Measurements from ENCODE around the gene NAA25.
"Not testable (repeated sequence)": the region's sequence is repeated elsewhere in the genome, so short reads cannot be mapped to it uniquely, and the experiment has no call there.

NAA25 gene

GRCh38 chr12:112020947-112021457 is 87.6 kb downstream of the NAA25 start:
- no peak overlapping the region for H3K4me3 ChIP-seq (ENCODE audit: extremely low read depth, insufficient read depth, low read length, poor library complexity, severe bottlenecking)
- 92 to 96% methylated on average over 6 of the region's 8 CpGs for WGBS, 2 experiments (ENCODE audit: insufficient coverage in 2 of 2)
- peaks cover 85% of the 10 kb centered on the region for H3K36me3 ChIP-seq (ENCODE audit: control insufficient read depth, insufficient read depth, low read length)
- peaks cover 2% of the 10 kb centered on the region for H3K4me1 ChIP-seq (ENCODE audit: control insufficient read depth, insufficient read depth, low read length, poor library complexity, severe bottlenecking)
- H3K27ac ChIP-seq (ENCODE audit: low read depth, low read length, severe bottlenecking), result no peak overlapping the region
- H3K9me3 ChIP-seq (ENCODE audit: control insufficient read depth, low read length), result no peaks in the 10 kb centered on the region

GRCh38 chr12:112018571-112019237 is 89.9 kb downstream of the NAA25 start:
- Histone ChIP-seq H3K27ac (ENCODE audit: low read depth, low read length, severe bottlenecking) (no peak overlapping the region), H3K36me3 (ENCODE audit: control insufficient read depth, insufficient read depth, low read length) (peaks cover 81% of the 10 kb centered on the region), H3K9me3 (ENCODE audit: control insufficient read depth, low read length) (no peaks in the 10 kb centered on the region), H3K4me1 (ENCODE audit: control insufficient read depth, insufficient read depth, low read length, poor library complexity, severe bottlenecking) (peaks cover 2% of the 10 kb centered on the region), H3K4me3 (ENCODE audit: extremely low read depth, insufficient read depth, low read length, poor library complexity, severe bottlenecking) (no peak overlapping the region)
- 100% methylated on average over 1 of the region's 2 CpGs for WGBS, 2 experiments (ENCODE audit: insufficient coverage in 2 of 2)

GRCh38 chr12:112017041-112017440 is 91.5 kb downstream of the NAA25 start:
- no peak overlapping the region for H3K27ac ChIP-seq (ENCODE audit: low read depth, low read length, severe bottlenecking)
- peaks cover 2% of the 10 kb centered on the region for H3K4me1 ChIP-seq (ENCODE audit: control insufficient read depth, insufficient read depth, low read length, poor library complexity, severe bottlenecking)
- peaks cover 70% of the 10 kb centered on the region for H3K36me3 ChIP-seq (ENCODE audit: control insufficient read depth, insufficient read depth, low read length)
- H3K9me3 ChIP-seq (ENCODE audit: control insufficient read depth, low read length), result no peaks in the 10 kb centered on the region
- no peak overlapping the region for H3K4me3 ChIP-seq (ENCODE audit: extremely low read depth, insufficient read depth, low read length, poor library complexity, severe bottlenecking)
- 100% methylated on average over 1 of the region's 1 CpG for WGBS, 2 experiments (ENCODE audit: insufficient coverage in 2 of 2)

GRCh38 chr12:112015938-112016337 is 92.6 kb downstream of the NAA25 start:
- 96 to 97% methylated on average over 6 of the region's 6 CpGs for WGBS, 2 experiments (ENCODE audit: insufficient coverage in 2 of 2)
- Histone ChIP-seq H3K9me3 (ENCODE audit: control insufficient read depth, low read length) (no peaks in the 10 kb centered on the region), H3K36me3 (ENCODE audit: control insufficient read depth, insufficient read depth, low read length) (peaks cover 61% of the 10 kb centered on the region), H3K4me1 (ENCODE audit: control insufficient read depth, insufficient read depth, low read length, poor library complexity, severe bottlenecking) (peaks cover 2% of the 10 kb centered on the region), H3K27ac (ENCODE audit: low read depth, low read length, severe bottlenecking) (no peak overlapping the region), H3K4me3 (ENCODE audit: extremely low read depth, insufficient read depth, low read length, poor library complexity, severe bottlenecking) (no peak overlapping the region)

- Histone ChIP-seq H3K4me1 (ENCODE audit: control insufficient read depth, insufficient read depth, low read length, poor library complexity, severe bottlenecking) (peaks cover 2% of the 10 kb centered on the region), H3K4me3 (ENCODE audit: extremely low read depth, insufficient read depth, low read length, poor library complexity, severe bottlenecking) (peak overlapping the region; percentile 95), H3K36me3 (ENCODE audit: control insufficient read depth, insufficient read depth, low read length) (peaks cover 46% of the 10 kb centered on the region), H3K27ac (ENCODE audit: low read depth, low read length, severe bottlenecking) (peak overlapping the region; percentile 94), H3K9me3 (ENCODE audit: control insufficient read depth, low read length) (no peaks in the 10 kb centered on the region)
- 2% methylated on average over 43 to 47 of the region's 54 CpGs for WGBS, 2 experiments (ENCODE audit: insufficient coverage in 2 of 2)
Observed at GRCh38 chr12:112013601-112014402, 94.8 kb downstream of the NAA25 start.

- Histone ChIP-seq H3K27ac (ENCODE audit: low read depth, low read length, severe bottlenecking) (peak within 1 kb of the TSS; percentile 94), H3K4me3 (ENCODE audit: extremely low read depth, insufficient read depth, low read length, poor library complexity, severe bottlenecking) (peak within 1 kb of the TSS; percentile 95), H3K9me3 (ENCODE audit: control insufficient read depth, low read length) (no peaks in the 10 kb centered on the region), H3K36me3 (ENCODE audit: control insufficient read depth, insufficient read depth, low read length) (peaks cover 38% of the 10 kb centered on the region), H3K4me1 (ENCODE audit: control insufficient read depth, insufficient read depth, low read length, poor library complexity, severe bottlenecking) (peaks cover 2% of the 10 kb centered on the region)
- WGBS, 2 experiments (ENCODE audit: insufficient coverage in 2 of 2), result 0% methylated on average over 63 to 64 of the region's 67 CpGs
Observed at GRCh38 chr12:112012775-112013600, 95.6 kb downstream of the NAA25 start, which contains the start of the genes ERP29 and TMEM116. ERP29 (plus strand) TSS chr12:112013426; CDS start chr12:112013466, 40 bp downstream. TMEM116 (minus strand) TSS chr12:112013165; CDS start chr12:112005270, 7,895 bp downstream.

GRCh38 chr12:112011685-112012084 is 96.9 kb downstream of the NAA25 start:
- WGBS, 2 experiments (ENCODE audit: insufficient coverage in 2 of 2), result 98 to 100% methylated on average over 5 to 8 of the region's 8 CpGs
- H3K27ac ChIP-seq (ENCODE audit: low read depth, low read length, severe bottlenecking), result no peak overlapping the region
- H3K4me3 ChIP-seq (ENCODE audit: extremely low read depth, insufficient read depth, low read length, poor library complexity, severe bottlenecking), result peak overlapping the region; percentile 95
- no peaks in the 10 kb centered on the region for H3K9me3 ChIP-seq (ENCODE audit: control insufficient read depth, low read length)
- no peaks in the 10 kb centered on the region for H3K4me1 ChIP-seq (ENCODE audit: control insufficient read depth, insufficient read depth, low read length, poor library complexity, severe bottlenecking)
- H3K36me3 ChIP-seq (ENCODE audit: control insufficient read depth, insufficient read depth, low read length), result peaks cover 26% of the 10 kb centered on the region

GRCh38 chr12:112010415-112011344 is 97.9 kb downstream of the NAA25 start:
- Histone ChIP-seq H3K36me3 (ENCODE audit: control insufficient read depth, insufficient read depth, low read length) (peaks cover 16% of the 10 kb centered on the region), H3K9me3 (ENCODE audit: control insufficient read depth, low read length) (no peaks in the 10 kb centered on the region), H3K27ac (ENCODE audit: low read depth, low read length, severe bottlenecking) (no peak overlapping the region), H3K4me1 (ENCODE audit: control insufficient read depth, insufficient read depth, low read length, poor library complexity, severe bottlenecking) (no peaks in the 10 kb centered on the region), H3K4me3 (ENCODE audit: extremely low read depth, insufficient read depth, low read length, poor library complexity, severe bottlenecking) (no peak overlapping the region)
- 92 to 96% methylated on average over 6 to 8 of the region's 8 CpGs for WGBS, 2 experiments (ENCODE audit: insufficient coverage in 2 of 2)

GRCh38 chr12:112009596-112009995 is 99.0 kb downstream of the NAA25 start:
- H3K27ac ChIP-seq (ENCODE audit: low read depth, low read length, severe bottlenecking); H3K4me3 ChIP-seq (ENCODE audit: extremely low read depth, insufficient read depth, low read length, poor library complexity, severe bottlenecking); H3K36me3 ChIP-seq (ENCODE audit: control insufficient read depth, insufficient read depth, low read length); H3K9me3 ChIP-seq (ENCODE audit: control insufficient read depth, low read length); H3K4me1 ChIP-seq (ENCODE audit: control insufficient read depth, insufficient read depth, low read length, poor library complexity, severe bottlenecking): not testable (repeated sequence)
- 71% methylated on average over 2 of the region's 3 CpGs; no CpG with 5 or more reads in 1 of the 2 experiments for WGBS, 2 experiments (ENCODE audit: insufficient coverage in 2 of 2)

All from mesodermal cell (in vitro differentiated cells).